HT-29 (cell line): ENCODE measurements around the gene CASP8. TPM values are rescaled to one million over a fixed set of nuclear protein-coding genes. Genes with fewer than 3 reads are reported as not detected.
A peak's percentile ranks its signal among the peaks of the same experiment; 100 is the strongest.

ENCODE experiments used
- DNase-seq: peaks from one replicate; pipeline ENCODE4 v3.0.0-alpha.2; 2015; ENCODE audit warnings: low spot score
- total RNA-seq: library from RNA; depleted of rRNA; stranded (reverse); fragments of >200 nt; shearing (Covaris generic); gene quantifications from 2 replicates; pipeline ENCODE4 v1.2.3, GENCODE V29; 2014

The CASP8 gene
- total RNA-seq, 1 experiment from 2014 or later = 19.4 TPM

DNA sequence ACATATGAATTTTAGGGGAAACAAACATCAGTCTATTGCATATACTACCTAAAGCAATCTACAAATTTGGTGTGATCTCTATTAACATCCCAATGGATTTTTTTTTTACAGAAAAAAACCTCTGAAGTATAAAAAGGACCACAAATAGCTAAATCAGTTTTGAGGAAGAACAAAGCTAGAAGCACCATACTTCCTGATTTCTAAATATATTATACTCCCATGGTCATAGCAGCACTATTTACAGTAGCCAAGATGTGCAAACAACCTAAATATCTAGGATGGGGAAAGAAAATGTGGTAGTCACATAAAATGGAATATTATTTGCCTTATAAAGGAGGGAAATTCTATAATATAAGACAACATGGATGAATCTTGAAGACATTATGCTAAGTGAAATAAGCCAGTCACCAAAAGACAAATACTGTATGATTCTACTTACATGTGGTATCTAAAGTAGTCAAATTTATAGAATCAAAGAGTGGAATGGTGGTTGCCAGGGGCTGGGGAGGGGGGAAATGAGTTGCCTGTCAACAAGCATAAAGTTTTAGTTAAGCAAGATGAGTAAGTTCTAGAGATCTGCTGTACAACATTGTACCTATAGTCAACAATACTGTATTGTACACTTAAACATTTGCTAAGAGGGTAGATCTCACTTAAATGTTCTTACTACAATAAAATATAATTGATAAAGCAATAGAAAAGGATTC is 17.6 kb upstream of the CASP8 start:
- no peak for DNase-seq

DNA sequence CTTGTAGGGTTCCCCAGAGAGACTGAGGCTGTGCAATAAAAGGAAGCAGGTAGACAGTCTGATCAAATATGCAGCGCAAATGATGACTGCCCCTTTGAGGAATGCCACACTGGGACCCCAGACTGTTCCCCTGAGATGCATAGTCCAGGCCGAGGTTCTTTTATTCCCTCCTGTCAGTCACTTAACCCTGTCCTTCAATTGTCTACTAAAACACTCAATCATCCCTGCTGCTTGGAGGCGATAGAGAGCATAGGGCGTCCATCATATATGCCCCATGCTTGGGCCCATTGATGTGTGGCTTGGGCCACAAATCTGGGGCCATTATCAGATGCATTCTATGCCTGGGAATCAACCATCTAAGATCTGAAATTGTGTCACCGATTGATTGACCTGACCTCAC is 15.5 kb upstream of the CASP8 start:
- DNase-seq = no peak

GRCh38 chr2:201246280-201246679 is 14.1 kb upstream of the CASP8 start:
- no peak for DNase-seq

GRCh38 chr2:201248288-201248844 is 12.0 kb upstream of the CASP8 start:
- DNase-seq = no peak

DNA sequence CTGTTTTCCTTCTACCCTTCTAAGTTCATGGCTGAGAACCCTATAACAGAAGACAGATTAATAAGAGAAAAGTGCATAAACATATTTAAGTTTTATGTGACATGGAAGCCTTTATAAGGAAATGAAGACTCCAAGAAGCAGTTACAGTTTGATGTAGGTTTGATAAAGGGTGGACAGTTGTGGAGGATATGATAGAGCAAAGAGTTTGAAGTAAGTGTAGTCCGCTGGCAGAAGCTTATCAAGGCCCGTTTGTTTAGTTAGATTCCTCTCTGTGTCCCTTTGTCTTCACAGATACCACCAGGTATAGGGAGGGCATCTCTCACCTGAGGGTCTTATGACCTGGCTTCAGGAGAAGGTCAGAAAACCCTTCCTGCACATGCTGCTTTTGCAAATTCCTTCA is 10.4 kb upstream of the CASP8 start:
- DNase-seq = no peak

GRCh38 chr2:201250741-201251140 is 9.6 kb upstream of the CASP8 start:
- no peak for DNase-seq

DNA sequence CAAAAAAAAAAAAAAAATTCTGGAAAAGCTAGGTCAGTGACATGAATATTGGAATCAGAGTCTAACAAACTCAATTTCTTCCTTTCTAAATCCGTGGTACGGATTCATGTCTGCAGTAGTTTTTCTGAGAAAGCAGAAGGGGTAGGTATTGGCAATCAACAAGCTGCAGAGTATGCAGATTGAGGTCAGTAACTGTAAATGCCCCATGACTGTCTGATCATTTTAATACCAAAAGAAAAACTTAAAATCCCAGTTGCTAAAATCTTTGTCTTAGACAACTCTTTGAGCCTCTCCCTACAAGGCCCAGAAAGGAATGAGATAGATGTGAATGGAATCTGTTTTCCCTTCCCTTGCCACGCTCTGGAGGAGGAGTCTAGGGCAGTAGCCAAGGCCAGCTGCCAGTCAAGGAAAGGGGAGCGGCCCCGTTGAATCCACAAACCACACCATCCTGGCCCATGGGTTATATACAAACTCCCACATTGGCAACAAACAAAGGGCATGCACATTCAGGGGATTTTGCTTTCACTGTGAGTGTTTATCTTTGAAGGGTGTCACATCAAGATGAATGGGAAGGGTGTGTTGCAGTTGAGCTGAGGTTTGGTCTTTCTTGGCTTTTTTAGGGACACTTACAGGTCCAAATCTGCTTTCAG is 6.1 kb upstream of the CASP8 start:
- peak; percentile 46 for DNase-seq

GRCh38 chr2:201255408-201256033 is 4.8 kb upstream of the CASP8 start:
- DNase-seq = no peak

DNA sequence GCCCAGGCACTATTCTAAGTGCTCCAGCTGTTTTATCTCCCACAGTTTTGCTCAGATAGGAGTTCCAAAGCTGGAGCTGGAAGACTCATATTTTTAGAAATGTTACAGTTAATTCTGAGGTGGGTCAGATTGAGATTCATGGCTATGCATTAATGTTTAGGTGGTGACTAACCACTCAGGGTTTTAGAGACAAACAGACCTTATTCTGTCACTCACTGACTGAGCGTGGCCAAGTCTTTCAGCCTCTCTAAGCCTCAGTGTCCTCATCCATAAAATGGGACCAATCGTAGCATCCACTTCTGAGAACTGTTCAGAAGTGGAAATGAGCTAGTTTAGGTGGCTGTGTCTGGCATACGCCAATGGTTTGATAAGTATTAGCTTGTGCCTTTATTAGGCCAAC is 4.3 kb upstream of the CASP8 start:
- DNase-seq = no peak

DNA sequence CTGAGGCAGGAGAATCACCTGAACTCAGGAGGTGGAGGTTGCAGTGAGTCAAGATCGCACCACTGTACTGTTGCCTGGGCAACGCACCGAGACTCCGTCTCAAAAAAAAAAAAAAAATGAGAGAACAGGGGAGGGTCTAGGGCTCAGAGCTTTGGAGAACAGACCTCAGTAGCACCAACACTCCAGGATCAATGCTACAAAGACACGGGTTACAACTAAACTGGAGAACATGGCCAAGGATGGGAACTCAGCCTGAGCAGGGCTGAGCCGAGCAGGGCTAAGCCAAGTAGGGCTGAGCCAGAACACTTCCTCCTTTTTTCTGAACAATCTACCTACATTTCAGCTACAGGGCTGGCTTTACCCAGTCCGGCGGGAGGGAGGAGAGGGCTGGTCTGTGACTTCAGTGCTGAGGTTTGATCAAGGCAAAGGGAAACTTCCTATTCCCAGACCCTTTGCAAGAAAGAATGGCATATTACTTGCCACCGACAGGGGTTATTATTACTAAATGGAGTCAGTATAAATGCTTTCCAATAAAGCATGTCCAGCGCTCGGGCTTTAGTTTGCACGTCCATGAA is 2.9 kb upstream of the CASP8 start:
- peak; percentile 93 for DNase-seq

DNA sequence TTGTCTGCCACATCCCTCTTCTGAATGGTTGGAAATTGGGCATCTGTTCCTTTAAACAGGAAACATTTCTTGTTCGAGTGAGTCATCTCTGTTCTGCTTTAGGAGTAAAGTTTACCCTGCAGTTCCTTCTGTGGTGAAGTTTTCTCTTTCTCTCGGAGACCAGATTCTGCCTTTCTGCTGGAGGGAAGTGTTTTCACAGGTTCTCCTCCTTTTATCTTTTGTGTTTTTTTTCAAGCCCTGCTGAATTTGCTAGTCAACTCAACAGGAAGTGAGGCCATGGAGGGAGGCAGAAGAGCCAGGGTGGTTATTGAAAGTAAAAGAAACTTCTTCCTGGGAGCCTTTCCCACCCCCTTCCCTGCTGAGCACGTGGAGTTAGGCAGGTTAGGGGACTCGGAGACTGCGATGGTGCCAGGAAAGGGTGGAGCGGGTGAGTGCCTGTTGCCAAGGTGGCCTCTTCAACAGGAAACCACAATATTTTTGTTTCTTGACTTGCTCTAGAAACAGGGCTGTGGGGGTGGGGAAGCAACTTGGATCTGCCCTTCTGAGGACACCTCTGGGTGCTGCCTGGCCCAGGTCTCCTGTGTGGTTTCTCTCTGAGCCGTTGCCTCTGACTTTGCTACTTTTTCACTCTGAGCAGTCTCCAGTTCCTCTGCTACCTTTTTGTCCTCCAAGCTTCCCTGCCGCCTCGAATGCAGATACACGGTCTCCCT is 2.2 kb upstream of the CASP8 start:
- DNase-seq = peak; percentile 98

DNA sequence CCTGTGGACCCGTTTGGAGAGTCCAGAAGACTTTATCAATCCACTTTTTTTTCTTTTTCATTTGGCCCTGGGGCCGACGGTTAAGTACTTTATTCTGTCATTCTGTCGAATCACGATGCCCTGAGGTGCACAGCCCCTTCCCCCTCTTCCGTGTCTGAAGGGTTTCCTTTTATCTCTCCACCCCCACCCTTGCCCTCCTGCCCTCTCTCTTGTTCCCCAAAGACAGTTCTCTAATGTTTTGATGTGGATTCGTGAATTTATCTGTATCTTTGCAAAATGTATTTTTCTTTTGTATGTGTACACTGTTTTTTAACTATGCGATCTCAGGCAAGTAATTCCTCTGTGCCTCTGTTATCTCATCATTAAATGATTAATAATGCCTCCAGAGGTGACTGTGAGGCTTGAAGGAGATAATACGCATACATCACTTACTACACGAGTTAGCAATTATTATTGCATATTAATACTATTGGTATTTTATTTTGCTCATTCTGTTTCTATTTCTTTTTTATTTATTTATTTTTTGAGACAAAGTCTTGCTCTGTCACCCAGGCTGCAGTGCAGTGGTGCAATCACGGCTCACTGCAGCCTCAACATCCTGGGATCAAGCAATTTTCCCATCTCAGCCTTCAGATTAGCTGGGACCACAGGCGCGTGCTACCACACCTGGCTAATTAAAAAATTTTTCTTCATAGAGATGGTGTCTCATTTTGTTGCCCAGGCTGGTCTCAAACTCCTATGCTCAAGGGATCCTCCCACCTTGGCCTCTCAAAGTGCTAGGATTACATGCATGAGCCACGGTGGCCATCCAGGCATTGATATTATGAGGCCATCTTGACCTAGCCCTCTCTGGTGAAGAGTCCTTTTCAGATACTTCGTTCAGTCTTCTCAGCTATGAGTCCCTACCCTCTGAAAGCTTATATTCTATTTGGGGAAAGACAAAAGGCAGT is 1.4 kb upstream of the CASP8 start:
- DNase-seq = peak; percentile 55

- no peak for DNase-seq
Measured at GRCh38 chr2:201261471-201261870, 1.1 kb downstream of the CASP8 start.

DNA sequence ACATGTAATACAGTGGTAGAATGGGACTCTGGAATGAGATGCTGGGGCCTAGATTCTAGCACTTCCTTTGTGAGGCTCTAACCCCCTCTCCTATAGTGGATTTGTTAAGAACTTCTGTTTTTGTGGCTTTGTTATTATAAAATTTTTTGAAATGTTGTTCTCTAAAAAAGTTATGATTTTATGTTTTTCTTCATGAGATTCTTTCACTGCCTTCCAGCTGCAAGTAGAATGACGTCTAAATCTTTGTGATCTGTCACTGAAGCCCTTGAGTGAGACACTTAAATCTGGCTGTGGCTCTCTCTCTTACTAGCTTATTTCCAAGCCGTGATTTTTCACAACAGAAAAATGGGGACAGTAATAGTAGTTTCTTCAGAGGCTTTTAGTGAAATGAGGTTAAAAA is 1.6 kb downstream of the CASP8 start:
- no peak for DNase-seq

- no peak for DNase-seq
Measured at GRCh38 chr2:201262718-201263117, 2.4 kb downstream of the CASP8 start.

- no peak for DNase-seq
Measured at GRCh38 chr2:201263779-201264178, 3.4 kb downstream of the CASP8 start.

- no peak for DNase-seq
Measured at GRCh38 chr2:201264472-201265173, 4.3 kb downstream of the CASP8 start.

- no peak for DNase-seq
Measured at GRCh38 chr2:201266629-201267028, 6.3 kb downstream of the CASP8 start.

DNA sequence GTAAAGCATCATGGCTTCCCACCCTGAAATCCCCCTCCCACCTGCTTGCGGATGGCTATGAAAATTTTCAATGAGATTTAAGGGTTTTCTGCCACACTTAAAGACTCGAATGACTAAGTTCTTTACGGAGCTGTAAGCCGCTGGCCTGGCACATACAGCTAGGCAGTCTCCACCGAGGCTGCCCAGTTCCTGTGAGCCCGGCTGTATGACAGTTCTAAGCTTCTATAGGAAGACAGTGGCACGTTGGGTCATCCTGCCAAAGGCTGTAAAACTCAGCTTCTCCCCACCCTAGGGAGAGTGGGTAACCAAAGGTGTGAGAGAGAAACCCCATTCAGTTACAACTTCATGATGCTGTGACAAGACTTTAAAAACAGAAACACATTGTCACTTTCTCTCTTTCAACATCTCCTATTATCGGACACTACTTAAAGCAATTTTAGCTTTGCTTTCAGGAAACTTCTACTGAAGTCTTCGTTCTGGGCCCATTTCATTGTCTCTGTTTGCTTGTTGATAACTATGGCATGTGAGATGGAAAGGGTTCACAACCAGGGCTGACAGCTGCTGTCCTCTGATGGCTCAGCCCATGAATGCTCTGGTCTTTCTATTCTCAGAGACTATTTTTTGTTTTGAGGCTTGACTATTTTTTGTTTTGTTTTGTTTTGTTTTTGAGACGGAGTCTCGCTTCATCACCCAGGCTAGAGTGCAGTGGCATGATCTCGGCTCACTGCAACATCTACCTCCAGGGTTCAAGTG is 7.1 kb downstream of the CASP8 start:
- no peak for DNase-seq
